Ovary (tissue), 3 donors: ENCODE data around the gene SLCO1B1.

Experiments
- POLR2A ChIP-seq: fragments of 450-650 bp; IDR thresholded peaks from one replicate; pipeline ENCODE4 v1.6.1; 2017; ENCODE audit warnings: antibody characterized with exemption, mild to moderate bottlenecking, moderate library complexity
- TF ChIP-seq, protein P1 (sequence below), 3 donors: fragments of 450-650 bp in 2 of 3; fragments of 200-600 bp in 1 of 3; IDR thresholded peaks; one replicate each; pipeline versions ENCODE4 v1.5.1 to v1.8.0; 2016 to 2022; ENCODE audit warnings: antibody characterized with exemption in 3 of 3, mild to moderate bottlenecking in 1 of 3
- donor health status: DM: no; HTN: no; CAD: no.

DNA sequence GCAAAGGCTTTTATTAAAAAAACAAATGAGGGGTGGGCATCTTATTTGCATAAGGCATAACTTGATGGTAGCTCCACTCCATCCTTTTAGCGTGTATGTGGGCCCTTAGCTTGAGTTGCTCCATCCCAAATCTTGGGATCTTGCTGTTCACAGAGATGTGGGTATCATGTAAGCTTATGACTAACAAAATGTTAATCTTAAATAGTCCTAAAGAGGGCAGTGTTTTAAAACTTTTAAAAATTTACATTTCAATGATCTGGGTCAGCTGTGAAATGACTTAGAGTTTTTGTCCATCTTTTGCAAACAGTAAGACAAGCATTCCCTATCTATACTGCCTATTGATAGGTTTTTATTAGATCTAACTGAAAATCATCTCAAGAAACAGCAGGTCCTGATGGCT, 117.7 kb downstream of the SLCO1B1 start:
- TF ChIP-seq, protein P1, sequence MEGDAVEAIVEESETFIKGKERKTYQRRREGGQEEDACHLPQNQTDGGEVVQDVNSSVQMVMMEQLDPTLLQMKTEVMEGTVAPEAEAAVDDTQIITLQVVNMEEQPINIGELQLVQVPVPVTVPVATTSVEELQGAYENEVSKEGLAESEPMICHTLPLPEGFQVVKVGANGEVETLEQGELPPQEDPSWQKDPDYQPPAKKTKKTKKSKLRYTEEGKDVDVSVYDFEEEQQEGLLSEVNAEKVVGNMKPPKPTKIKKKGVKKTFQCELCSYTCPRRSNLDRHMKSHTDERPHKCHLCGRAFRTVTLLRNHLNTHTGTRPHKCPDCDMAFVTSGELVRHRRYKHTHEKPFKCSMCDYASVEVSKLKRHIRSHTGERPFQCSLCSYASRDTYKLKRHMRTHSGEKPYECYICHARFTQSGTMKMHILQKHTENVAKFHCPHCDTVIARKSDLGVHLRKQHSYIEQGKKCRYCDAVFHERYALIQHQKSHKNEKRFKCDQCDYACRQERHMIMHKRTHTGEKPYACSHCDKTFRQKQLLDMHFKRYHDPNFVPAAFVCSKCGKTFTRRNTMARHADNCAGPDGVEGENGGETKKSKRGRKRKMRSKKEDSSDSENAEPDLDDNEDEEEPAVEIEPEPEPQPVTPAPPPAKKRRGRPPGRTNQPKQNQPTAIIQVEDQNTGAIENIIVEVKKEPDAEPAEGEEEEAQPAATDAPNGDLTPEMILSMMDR (IDR thresholded peaks at IDR 0.05) = no peak
- TF ChIP-seq POLR2A = no peak
